Caco-2 (cell line): ENCODE measurements around the gene ALX3. TPM values are rescaled to one million over a fixed set of nuclear protein-coding genes. Genes with fewer than 3 reads are reported as not detected.

Experiments
- BruUV-seq: library from RNA; stranded (reverse); fragments of 400-500 nt; replicated peaks from 2 replicates; lab custom pipeline; 2021; lab: Mats Ljungman, UMichigan
- CTCF ChIA-PET: fragments of 300-600 bp; sonication (Branson Sonifier 250); formaldehyde crosslinking; loops from one replicate; lab custom pipeline; 2022; ENCODE audit warnings: antibody characterized with exemption; lab: Charles Lee
- POLR2A ChIA-PET: fragments of 300-600 bp; sonication (Branson Sonifier 250); formaldehyde crosslinking; loops from one replicate; lab custom pipeline; 2022; ENCODE audit warnings: antibody characterized with exemption; lab: Charles Lee
- DNase-seq, 2 experiments: peaks; one replicate each; pipeline versions ENCODE4 v3.0.0 to v3.0.0-alpha.2; 2020 to 2022
- H3K27me3 ChIP-seq: replicated peaks from 2 replicates; pipeline ENCODE4 v1.6.0; 2011; ENCODE audit warnings: low read length; ENCODE audit not compliant: control insufficient read depth, insufficient read depth
- H3K36me3 ChIP-seq: 2 replicates; pipeline ENCODE4 v1.5.1; 2011; ENCODE audit warnings: low read length; ENCODE audit not compliant: control insufficient read depth, insufficient read depth
- H3K4me1 ChIP-seq: fragments of 250-450 bp; sonication (Bioruptor Pico); 2 replicates; pipeline ENCODE4 v1.5.1; 2020; ENCODE audit warnings: mild to moderate bottlenecking
- H3K4me3 ChIP-seq: 2 replicates; pipeline ENCODE4 v1.5.1; 2011; ENCODE audit warnings: low read depth, mild to moderate bottlenecking, control low read depth, low read length
- H3K9me3 ChIP-seq: fragments of 250-450 bp; sonication (Bioruptor Pico); 2 replicates; pipeline ENCODE4 v1.5.1; 2020; ENCODE audit warnings: mild to moderate bottlenecking, moderate library complexity
- H3K27ac Mint-ChIP-seq: one replicate; pipeline ENCODE4 v1.8.0; 2022; ENCODE audit warnings: mixed read lengths; ENCODE audit not compliant: unreplicated experiment
- H3K27me3 Mint-ChIP-seq: one replicate; pipeline ENCODE4 v1.8.0; 2022; ENCODE audit warnings: mixed read lengths; ENCODE audit not compliant: insufficient read depth, unreplicated experiment
- H3K36me3 Mint-ChIP-seq: one replicate; pipeline ENCODE4 v1.8.0; 2022; ENCODE audit warnings: mild to moderate bottlenecking, mixed read lengths; ENCODE audit not compliant: insufficient read depth, unreplicated experiment
- H3K4me1 Mint-ChIP-seq: one replicate; pipeline ENCODE4 v1.8.0; 2022; ENCODE audit warnings: low read depth, mixed read lengths; ENCODE audit not compliant: unreplicated experiment
- H3K4me3 Mint-ChIP-seq: one replicate; pipeline ENCODE4 v1.8.0; 2022; ENCODE audit warnings: mild to moderate bottlenecking, moderate library complexity, mixed read lengths; ENCODE audit not compliant: unreplicated experiment
- H3K9me3 Mint-ChIP-seq: one replicate; pipeline ENCODE4 v1.8.0; 2022; ENCODE audit warnings: mixed read lengths; ENCODE audit not compliant: unreplicated experiment
- intact Hi-C: fragments of 100-400 bp; cut with micrococcal nuclease; formaldehyde crosslinking; loops from one replicate; pipeline ENCODE4 v1.10.0; 2022; ENCODE audit not compliant: unreplicated experiment
- total RNA-seq: library from RNA; stranded (reverse); gene quantifications from 2 replicates; pipeline ENCODE4 v1.2.3, GENCODE V29; 2022
- TF ChIP-seq, protein P1 (sequence below), 2 experiments: fragments of 200-600 bp in 1 of 2; IDR thresholded peaks; 1 replicate in 1 of 2; 2 replicates in 1 of 2; pipeline versions ENCODE4 v1.5.1 to v1.8.0; 2011 to 2022; ENCODE audit warnings: antibody characterized with exemption in 1 of 2, control low read depth in 1 of 2, inconsistent platforms in 1 of 2, low read depth in 1 of 2, low read length in 1 of 2, mild to moderate bottlenecking in 1 of 2, moderate library complexity in 1 of 2; ENCODE audit not compliant: insufficient read depth in 1 of 2, severe bottlenecking in 1 of 2, unreplicated experiment in 1 of 2

Gene ALX3
- total RNA-seq, 1 experiment from 2014 or later: not detected

DNA sequence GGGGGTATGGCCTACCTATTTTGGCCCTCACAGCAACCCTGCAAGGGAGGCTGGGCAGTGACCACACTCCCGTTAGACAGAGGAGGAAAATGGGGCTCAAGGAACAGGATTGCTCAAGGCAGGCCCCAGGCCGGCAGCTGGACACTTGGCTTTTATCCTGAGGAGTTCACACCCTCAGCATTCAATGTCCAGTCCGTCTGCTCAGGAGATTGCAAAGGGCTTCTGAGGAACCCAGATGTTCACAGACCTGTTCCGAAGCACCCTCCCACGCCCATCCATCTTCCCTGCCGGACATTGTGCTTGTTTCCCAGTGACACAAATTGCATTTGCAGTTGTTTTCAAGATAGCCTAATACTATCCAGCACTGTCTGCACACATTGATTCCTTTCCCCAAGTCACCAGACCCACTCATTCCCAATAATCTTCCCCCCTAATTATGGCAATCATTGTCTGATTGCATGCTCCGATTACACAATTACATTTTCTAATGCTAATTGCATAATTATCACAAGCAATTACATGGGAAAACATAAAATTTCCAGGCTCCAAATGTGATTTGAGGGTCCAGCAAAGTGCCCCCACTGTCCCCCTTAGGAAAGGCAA lies 37.5 kb upstream of the ALX3 start:
- no peak overlapping the region for H3K4me3 Mint-ChIP-seq
- H3K4me1 Mint-ChIP-seq: no peaks in the 10 kb centered on the region
- TF ChIP-seq, protein P1, sequence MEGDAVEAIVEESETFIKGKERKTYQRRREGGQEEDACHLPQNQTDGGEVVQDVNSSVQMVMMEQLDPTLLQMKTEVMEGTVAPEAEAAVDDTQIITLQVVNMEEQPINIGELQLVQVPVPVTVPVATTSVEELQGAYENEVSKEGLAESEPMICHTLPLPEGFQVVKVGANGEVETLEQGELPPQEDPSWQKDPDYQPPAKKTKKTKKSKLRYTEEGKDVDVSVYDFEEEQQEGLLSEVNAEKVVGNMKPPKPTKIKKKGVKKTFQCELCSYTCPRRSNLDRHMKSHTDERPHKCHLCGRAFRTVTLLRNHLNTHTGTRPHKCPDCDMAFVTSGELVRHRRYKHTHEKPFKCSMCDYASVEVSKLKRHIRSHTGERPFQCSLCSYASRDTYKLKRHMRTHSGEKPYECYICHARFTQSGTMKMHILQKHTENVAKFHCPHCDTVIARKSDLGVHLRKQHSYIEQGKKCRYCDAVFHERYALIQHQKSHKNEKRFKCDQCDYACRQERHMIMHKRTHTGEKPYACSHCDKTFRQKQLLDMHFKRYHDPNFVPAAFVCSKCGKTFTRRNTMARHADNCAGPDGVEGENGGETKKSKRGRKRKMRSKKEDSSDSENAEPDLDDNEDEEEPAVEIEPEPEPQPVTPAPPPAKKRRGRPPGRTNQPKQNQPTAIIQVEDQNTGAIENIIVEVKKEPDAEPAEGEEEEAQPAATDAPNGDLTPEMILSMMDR (IDR thresholded peaks at IDR 0.05; ENCODE audit: insufficient read depth in 1 of 2, low read depth in 1 of 2, low read length in 1 of 2, severe bottlenecking in 1 of 2, unreplicated experiment in 1 of 2): no peak
- Histone ChIP-seq H3K27me3 (no peaks in the 10 kb centered on the region), H3K9me3 (no peaks in the 10 kb centered on the region), H3K4me1 (no peaks in the 10 kb centered on the region), H3K36me3 (no peaks in the 10 kb centered on the region), H3K4me3 (no peak overlapping the region)
- no peak overlapping the region for H3K27ac Mint-ChIP-seq
- no TSS peak for BruUV-seq
- H3K9me3 Mint-ChIP-seq: no peaks in the 10 kb centered on the region
- CTCF ChIA-PET: no interaction called here
- H3K27me3 Mint-ChIP-seq: peaks cover 8% of the 10 kb centered on the region
- intact Hi-C loops: no loop called here
- DNase-seq: no peak
- POLR2A ChIA-PET: no interaction called here
- H3K36me3 Mint-ChIP-seq: no peaks in the 10 kb centered on the region

DNA sequence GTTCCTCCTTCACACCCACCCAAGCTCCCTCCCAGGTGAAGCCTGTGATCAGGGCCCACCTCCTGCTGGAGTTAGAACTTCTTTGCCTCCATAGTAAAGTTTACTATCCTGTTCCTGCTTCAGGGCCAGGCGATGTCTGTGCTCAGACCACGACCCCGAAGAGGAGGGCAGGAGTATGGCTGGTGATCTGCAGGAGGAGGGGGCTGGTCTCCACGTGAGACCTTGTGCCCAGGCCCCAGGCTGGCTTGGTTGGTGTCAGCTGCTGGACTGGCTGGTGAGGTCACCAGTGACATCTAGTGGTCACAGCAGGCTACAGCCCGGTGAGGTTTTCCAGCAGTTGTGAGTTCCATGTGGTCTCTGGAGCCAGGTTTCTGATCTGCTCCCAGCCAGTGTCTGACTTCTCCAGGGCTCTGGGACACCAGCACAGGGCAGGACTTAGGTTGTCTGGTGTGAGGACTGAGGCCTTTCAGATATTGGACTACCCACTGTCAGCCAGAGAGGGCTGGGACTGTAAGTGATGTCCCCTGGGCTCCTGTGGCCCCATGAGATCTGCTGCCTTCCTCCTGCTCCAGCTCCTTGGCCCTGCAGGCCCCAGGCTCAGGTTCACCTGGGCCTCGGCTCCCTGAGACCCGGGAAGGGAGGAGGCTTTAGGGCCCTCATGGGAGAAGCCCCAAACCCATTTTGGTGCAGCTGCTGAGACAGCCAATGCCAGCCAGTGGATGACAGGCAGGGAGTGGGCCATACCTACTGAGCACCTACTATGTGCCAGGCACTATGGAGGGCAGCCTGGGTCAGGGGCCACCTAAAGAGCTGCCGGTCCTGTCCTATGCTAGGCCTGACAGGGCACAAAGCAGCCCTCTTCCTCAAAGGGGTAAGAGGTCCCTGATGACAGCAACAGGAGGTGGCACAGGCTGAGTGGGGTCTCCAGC lies 35.8 kb upstream of the ALX3 start:
- BruUV-seq: no TSS peak
- Mint-ChIP-seq H3K36me3 (no peaks in the 10 kb centered on the region), H3K27me3 (peaks cover 8% of the 10 kb centered on the region)

DNA sequence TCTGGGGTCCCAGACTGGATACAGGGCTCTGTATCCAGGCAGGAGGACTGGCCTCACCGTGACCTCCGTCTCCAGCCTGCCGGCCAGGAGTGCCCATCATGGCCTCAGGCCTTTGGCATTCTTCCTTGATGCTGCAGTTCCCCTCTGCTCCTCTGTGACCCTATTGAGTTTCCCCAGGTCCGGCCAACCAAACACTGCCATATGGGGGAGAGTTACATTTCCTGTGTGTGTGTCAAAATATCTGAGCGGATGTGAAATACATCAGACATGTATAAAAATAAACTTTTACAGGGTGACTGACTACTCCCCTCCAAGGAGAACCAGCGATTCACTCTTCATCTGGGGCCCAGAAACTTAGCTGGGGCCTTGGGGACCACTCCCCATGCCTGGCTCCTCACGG lies 31.6 kb upstream of the ALX3 start:
- POLR2A ChIA-PET: no interaction called here
- H3K4me1 ChIP-seq: no peaks in the 10 kb centered on the region

More for the DNA sequence above, 35.8 kb upstream of the ALX3 start:
- H3K4me3 ChIP-seq: no peak overlapping the region
- no peaks in the 10 kb centered on the region for H3K4me1 ChIP-seq
- no peak overlapping the region for H3K4me3 Mint-ChIP-seq
- CTCF ChIA-PET: interaction anchor here (0.7 to 4.5 kb wide), 7 partner anchors 10 to 1311 kb away, joined by 3 to 55 read pairs (median 4); no protein-coding TSS in a partner anchor
- no peaks in the 10 kb centered on the region for H3K4me1 Mint-ChIP-seq
- intact Hi-C loops: loop anchor here (1.0 kb wide), 3 partner anchors 18 to 77 kb away; no protein-coding TSS in a partner anchor
- DNase-seq: peak; percentile 68 to 70
- no peak overlapping the region for H3K27ac Mint-ChIP-seq
- no peaks in the 10 kb centered on the region for H3K36me3 ChIP-seq
- POLR2A ChIA-PET: no interaction called here
- no peaks in the 10 kb centered on the region for H3K9me3 ChIP-seq
- TF ChIP-seq, protein P1 (IDR thresholded peaks at IDR 0.05; ENCODE audit: insufficient read depth in 1 of 2, low read depth in 1 of 2, low read length in 1 of 2, severe bottlenecking in 1 of 2, unreplicated experiment in 1 of 2): peak; percentile 70 to 81
- no peaks in the 10 kb centered on the region for H3K9me3 Mint-ChIP-seq
- H3K27me3 ChIP-seq: no peaks in the 10 kb centered on the region

More for the DNA sequence above, 31.6 kb upstream of the ALX3 start:
- Histone ChIP-seq H3K4me3 (no peak overlapping the region), H3K36me3 (no peaks in the 10 kb centered on the region), H3K27me3 (no peaks in the 10 kb centered on the region), H3K9me3 (no peaks in the 10 kb centered on the region)
- no peak overlapping the region for H3K4me3 Mint-ChIP-seq
- TF ChIP-seq, protein P1 (IDR thresholded peaks at IDR 0.05; ENCODE audit: insufficient read depth in 1 of 2, low read depth in 1 of 2, low read length in 1 of 2, severe bottlenecking in 1 of 2, unreplicated experiment in 1 of 2): no peak
- BruUV-seq: no TSS peak
- no peaks in the 10 kb centered on the region for H3K9me3 Mint-ChIP-seq
- CTCF ChIA-PET: no interaction called here
- intact Hi-C loops: no loop called here
- DNase-seq: no peak
- H3K36me3 Mint-ChIP-seq: no peaks in the 10 kb centered on the region
- H3K27ac Mint-ChIP-seq: no peak overlapping the region
- no peaks in the 10 kb centered on the region for H3K4me1 Mint-ChIP-seq
- H3K27me3 Mint-ChIP-seq: peaks cover 3% of the 10 kb centered on the region
